Prostate gland (tissue), 2 donors: ENCODE results near the gene DCAF16.
"Not testable (repeated sequence)": the region's sequence is repeated elsewhere in the genome, so short reads cannot be mapped to it uniquely, and the experiment has no call there.

Experiments
- CTCF ChIP-seq, 4 experiments: fragments of 200-600 bp in 2 of 4; fragments of 450-650 bp in 2 of 4; sonication (generic) in 2 of 4; IDR thresholded peaks; 1 replicate in 3 of 4; 2 replicates in 1 of 4; pipeline ENCODE4 v1.5.1; 2016 to 2019; ENCODE audit warnings: antibody characterized with exemption in 4 of 4, mild to moderate bottlenecking in 2 of 4, moderate library complexity in 2 of 4
- POLR2A ChIP-seq: fragments of 450-650 bp; IDR thresholded peaks from one replicate; pipeline ENCODE4 v1.6.1; 2016; ENCODE audit warnings: antibody characterized with exemption, mild to moderate bottlenecking
- POLR2AphosphoS5 ChIP-seq: sonication (generic); formaldehyde crosslinking; IDR thresholded peaks from one replicate; pipeline ENCODE4 v1.6.1; 2017; ENCODE audit warnings: antibody characterized with exemption

GRCh38 chr4:17850295-17850694 lies 39.7 kb upstream of the DCAF16 start:
- TF ChIP-seq CTCF (IDR thresholded peaks at IDR 0.05); POLR2A; POLR2AphosphoS5: not testable (repeated sequence)
